OCI-LY7 (cell line): Measurements from ENCODE around the gene SESN3.

ENCODE experiments used
- EZH2phosphoT487 ChIP-seq: fragments of 200-600 bp; sonication (generic); IDR thresholded peaks from 2 replicates; pipeline ENCODE4 v1.6.1; 2018; ENCODE audit warnings: low read depth, borderline replicate concordance, mild to moderate bottlenecking, mixed run types, antibody characterized with exemption, low read length, moderate library complexity, mixed read lengths
- TF ChIP-seq, protein P1 (sequence below): fragments of 200-600 bp; sonication (generic); conservative IDR thresholded peaks from 2 replicates; pipeline ENCODE4 v1.5.1; 2014; ENCODE audit warnings: mild to moderate bottlenecking, antibody characterized with exemption, low read length, moderate library complexity, mixed read lengths

- TF ChIP-seq, protein P1, sequence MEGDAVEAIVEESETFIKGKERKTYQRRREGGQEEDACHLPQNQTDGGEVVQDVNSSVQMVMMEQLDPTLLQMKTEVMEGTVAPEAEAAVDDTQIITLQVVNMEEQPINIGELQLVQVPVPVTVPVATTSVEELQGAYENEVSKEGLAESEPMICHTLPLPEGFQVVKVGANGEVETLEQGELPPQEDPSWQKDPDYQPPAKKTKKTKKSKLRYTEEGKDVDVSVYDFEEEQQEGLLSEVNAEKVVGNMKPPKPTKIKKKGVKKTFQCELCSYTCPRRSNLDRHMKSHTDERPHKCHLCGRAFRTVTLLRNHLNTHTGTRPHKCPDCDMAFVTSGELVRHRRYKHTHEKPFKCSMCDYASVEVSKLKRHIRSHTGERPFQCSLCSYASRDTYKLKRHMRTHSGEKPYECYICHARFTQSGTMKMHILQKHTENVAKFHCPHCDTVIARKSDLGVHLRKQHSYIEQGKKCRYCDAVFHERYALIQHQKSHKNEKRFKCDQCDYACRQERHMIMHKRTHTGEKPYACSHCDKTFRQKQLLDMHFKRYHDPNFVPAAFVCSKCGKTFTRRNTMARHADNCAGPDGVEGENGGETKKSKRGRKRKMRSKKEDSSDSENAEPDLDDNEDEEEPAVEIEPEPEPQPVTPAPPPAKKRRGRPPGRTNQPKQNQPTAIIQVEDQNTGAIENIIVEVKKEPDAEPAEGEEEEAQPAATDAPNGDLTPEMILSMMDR: no peak
- TF ChIP-seq EZH2phosphoT487: no peak
These were observed 115.4 kb downstream of the SESN3 start for GRCh38 chr11:95115597-95115996.
